Fibroblast of skin of left quadriceps (primary cell): ENCODE data around the gene PGBD4.
A peak's percentile ranks its signal among the peaks of the same experiment; 100 is the strongest.
"Not testable (repeated sequence)": the region's sequence is repeated elsewhere in the genome, so short reads cannot be mapped to it uniquely, and the experiment has no call there.

ENCODE experiments used
- DNase-seq, 2 experiments: peaks; one replicate each; pipeline ENCODE4 v3.0.0-alpha.2; 2013; ENCODE audit warnings: low read depth in 2 of 2

PGBD4 gene

GRCh38 chr15:34114215-34114614, 12.3 kb downstream of the PGBD4 start:
- no peak for DNase-seq

- DNase-seq = no peak
Measured at GRCh38 chr15:34114739-34115138, 12.9 kb downstream of the PGBD4 start.

GRCh38 chr15:34116620-34117019, 14.7 kb downstream of the PGBD4 start:
- no peak for DNase-seq

- DNase-seq = no peak
Measured at GRCh38 chr15:34119291-34119690, 17.4 kb downstream of the PGBD4 start.

GRCh38 chr15:34120420-34120819, 18.5 kb downstream of the PGBD4 start:
- DNase-seq = not testable (repeated sequence)

- DNase-seq = not testable (repeated sequence)
Measured at GRCh38 chr15:34121786-34122185, 19.9 kb downstream of the PGBD4 start.

GRCh38 chr15:34122771-34123183, 20.9 kb downstream of the PGBD4 start:
- DNase-seq = peak; percentile 29 to 36

GRCh38 chr15:34124651-34125050, 22.8 kb downstream of the PGBD4 start:
- DNase-seq = no peak

- no peak for DNase-seq
Measured at GRCh38 chr15:34125945-34126344, 24.1 kb downstream of the PGBD4 start.

GRCh38 chr15:34126522-34126921, 24.6 kb downstream of the PGBD4 start:
- no peak for DNase-seq

GRCh38 chr15:34128898-34129297, 27.0 kb downstream of the PGBD4 start:
- DNase-seq = no peak

GRCh38 chr15:34132881-34133280, 31.0 kb downstream of the PGBD4 start:
- no peak for DNase-seq

- no peak for DNase-seq
Measured at GRCh38 chr15:34133511-34133910, 31.6 kb downstream of the PGBD4 start.

GRCh38 chr15:34147371-34148140, 45.7 kb downstream of the PGBD4 start:
- DNase-seq = no peak

- no peak for DNase-seq
Measured at GRCh38 chr15:34154725-34155204, 52.9 kb downstream of the PGBD4 start.

- DNase-seq = no peak
Measured at GRCh38 chr15:34155859-34156258, 54.0 kb downstream of the PGBD4 start.
